CD14-positive monocyte (primary cell): ENCODE data around the gene VPS35L. TPM values are rescaled to one million over a fixed set of nuclear protein-coding genes. Genes with fewer than 3 reads are reported as not detected.

Experiments used
- DNase-seq, 3 donors: peaks; one replicate each; pipeline ENCODE4 v3.0.0-alpha.2; 2011 to 2022
- H2AFZ ChIP-seq: 2 replicates; pipeline ENCODE4 v1.6.0; 2012; ENCODE audit warnings: mild to moderate bottlenecking, low read depth, low read length, inconsistent platforms; ENCODE audit not compliant: insufficient read depth, poor library complexity, severe bottlenecking
- H3K27ac ChIP-seq, 2 donors: 1 replicate in 1 of 2; 2 replicates in 1 of 2; pipeline ENCODE4 v1.5.1; 2012 to 2013; ENCODE audit warnings: low read length in 2 of 2, control low read depth in 1 of 2, inconsistent platforms in 1 of 2, low read depth in 1 of 2, mild to moderate bottlenecking in 1 of 2
- H3K27me3 ChIP-seq, 2 donors: one replicate each; pipeline versions ENCODE4 v1.6.0 to v1.6.1; 2011 to 2013; ENCODE audit warnings: low read length in 2 of 2; ENCODE audit not compliant: control insufficient read depth in 2 of 2, insufficient read depth in 2 of 2
- H3K36me3 ChIP-seq, 2 donors: replicated peaks in 1 of 2; 1 replicate in 1 of 2; 2 replicates in 1 of 2; pipeline versions ENCODE4 v1.5.1 to v1.6.1; 2012 to 2013; ENCODE audit warnings: low read length in 2 of 2, control low read depth in 1 of 2, inconsistent platforms in 1 of 2, mild to moderate bottlenecking in 1 of 2; ENCODE audit not compliant: insufficient read depth in 2 of 2, control insufficient read depth in 1 of 2
- H3K4me1 ChIP-seq, 2 donors: 1 replicate in 1 of 2; 2 replicates in 1 of 2; pipeline versions ENCODE4 v1.5.1 to v1.6.1; 2012 to 2013; ENCODE audit warnings: low read length in 2 of 2, control low read depth in 1 of 2, inconsistent platforms in 1 of 2, mild to moderate bottlenecking in 1 of 2, moderate library complexity in 1 of 2; ENCODE audit not compliant: insufficient read depth in 2 of 2, control insufficient read depth in 1 of 2
- H3K4me2 ChIP-seq: replicated peaks from 2 replicates; pipeline ENCODE3; 2012; ENCODE audit warnings: low read length, moderate library complexity, mild to moderate bottlenecking; ENCODE audit not compliant: poor library complexity, severe bottlenecking; ENCODE audit errors: extremely low read depth
- H3K4me3 ChIP-seq, 3 experiments: fragments of 200-600 bp in 1 of 3; sonication (generic) in 1 of 3; replicated peaks in 1 of 3; 1 replicate in 2 of 3; 2 replicates in 1 of 3; pipeline ENCODE4 v1.5.1; 2011 to 2013; ENCODE audit warnings: low read length in 3 of 3, mild to moderate bottlenecking in 3 of 3, control low read depth in 2 of 3, low read depth in 2 of 3, inconsistent platforms in 1 of 3, moderate library complexity in 1 of 3
- H3K79me2 ChIP-seq: 2 replicates; pipeline ENCODE4 v1.6.0; 2012; ENCODE audit warnings: mild to moderate bottlenecking, control low read depth, inconsistent platforms, low read length, moderate library complexity; ENCODE audit not compliant: insufficient read depth
- H3K9ac ChIP-seq: 2 replicates; pipeline ENCODE4 v1.6.0; 2017; ENCODE audit warnings: low read length, mild to moderate bottlenecking; ENCODE audit not compliant: insufficient read depth, poor library complexity, severe bottlenecking
- H3K9me3 ChIP-seq, 2 donors: replicated peaks in 1 of 2; 1 replicate in 1 of 2; 2 replicates in 1 of 2; pipeline versions ENCODE4 v1.5.1 to v1.6.1; 2012 to 2013; ENCODE audit warnings: low read length in 2 of 2, control low read depth in 1 of 2; ENCODE audit not compliant: control insufficient read depth in 1 of 2, insufficient read depth in 1 of 2
- H4K20me1 ChIP-seq: 2 replicates; pipeline ENCODE4 v1.6.0; 2012; ENCODE audit warnings: mild to moderate bottlenecking, low read length, control low read depth, moderate library complexity; ENCODE audit not compliant: insufficient read depth
- H3K27ac Mint-ChIP-seq, 7 donors: one replicate each; pipeline ENCODE4 v1.8.0; 2020; ENCODE audit warnings: mild to moderate bottlenecking in 7 of 7, mixed read lengths in 7 of 7, moderate library complexity in 6 of 7, inconsistent platforms in 2 of 7
- H3K27me3 Mint-ChIP-seq, 3 donors: one replicate each; pipeline ENCODE4 v1.8.0; 2021 to 2022; ENCODE audit warnings: low read depth in 3 of 3, mild to moderate bottlenecking in 3 of 3, mixed read lengths in 3 of 3, moderate library complexity in 3 of 3, inconsistent platforms in 1 of 3
- H3K36me3 Mint-ChIP-seq, 2 donors: one replicate each; pipeline ENCODE4 v1.8.0; 2020; ENCODE audit warnings: mixed read lengths in 2 of 2, inconsistent platforms in 1 of 2, mild to moderate bottlenecking in 1 of 2
- H3K4me1 Mint-ChIP-seq: one replicate; pipeline ENCODE4 v1.8.0; 2020; ENCODE audit warnings: mild to moderate bottlenecking, mixed read lengths
- H3K4me3 Mint-ChIP-seq, 2 donors: one replicate each; pipeline ENCODE4 v1.8.0; 2020; ENCODE audit warnings: mild to moderate bottlenecking in 2 of 2, mixed read lengths in 2 of 2, moderate library complexity in 1 of 2
- H3K9me3 Mint-ChIP-seq, 7 donors: one replicate each; pipeline ENCODE4 v1.8.0; 2020 to 2022; ENCODE audit warnings: mixed read lengths in 7 of 7, mild to moderate bottlenecking in 6 of 7, moderate library complexity in 6 of 7, inconsistent platforms in 2 of 7
- CTCF ChIP-seq: fragments of 200-600 bp; IDR thresholded peaks from one replicate; pipeline ENCODE4 v1.8.0; 2022; ENCODE audit warnings: antibody characterized with exemption, mild to moderate bottlenecking
- WGBS: methylation state at CpG from one replicate; pipeline ENCODE4 v1.1.5; 2013; ENCODE audit warnings: missing lambda C conversion rate; ENCODE audit not compliant: insufficient coverage; 5-methylcytosine and 5-hydroxymethylcytosine counted together
- intact Hi-C, 2 donors: fragments of 100-400 bp; cut with micrococcal nuclease; formaldehyde crosslinking; loops; one replicate each; pipeline versions ENCODE4 v1.15.0 to v1.15.1; 2023
- polyA plus RNA-seq, 3 donors: library from polyadenylated mRNA; depleted of rRNA in 1 of 3; unstranded in 2 of 3; stranded (reverse) in 1 of 3; fragments of 300-500 nt in 2 of 3; fragments of >200 nt in 1 of 3; fragmentation: Illumina TruSeq in 2 of 3; gene quantifications; 1 replicate in 2 of 3; 2 replicates in 1 of 3; pipeline ENCODE4 v1.2.3, GENCODE V29; 2012 to 2021

The VPS35L gene
- polyA plus RNA-seq, 3 donors, result 29.7 to 51.4 (median 48.8) TPM

GRCh38 chr16:19595043-19595767 is 39.7 kb downstream of the VPS35L start:
- Histone ChIP-seq H3K27ac (no peak overlapping the region), H3K9me3 (no peaks in the 10 kb centered on the region), H3K4me2 (no peak overlapping the region), H3K79me2 (no peaks in the 10 kb centered on the region), H3K4me1 (no peaks in the 10 kb centered on the region), H4K20me1 (peaks cover 5% of the 10 kb centered on the region), H3K4me3 (no peak overlapping the region), H3K36me3 (peaks cover 52 to 96% of the 10 kb centered on the region in 2 donors), H3K9ac (no peak overlapping the region), H2AFZ (no peak overlapping the region), H3K27me3 (no peaks in the 10 kb centered on the region)
- no peak for DNase-seq
- Mint-ChIP-seq H3K27me3 (peaks cover 0 to 4% (median 0%) of the 10 kb centered on the region in 3 donors), H3K4me3 (no peak overlapping the region), H3K9me3 (no peaks in the 10 kb centered on the region), H3K36me3 (peaks cover 75 to 88% of the 10 kb centered on the region in 2 donors), H3K27ac (peak overlapping the region in 5 of 7 donors; percentile 13 to 73 (median 15)), H3K4me1 (no peaks in the 10 kb centered on the region)
- TF ChIP-seq CTCF, result no peak
- 96% methylated on average over 15 of the region's 19 CpGs for WGBS
- intact Hi-C loops, result no loop called here

GRCh38 chr16:19598805-19599510 is 43.5 kb downstream of the VPS35L start:
- Mint-ChIP-seq H3K36me3 (peaks cover 67 to 82% of the 10 kb centered on the region in 2 donors), H3K27ac (peak overlapping the region in 3 of 7 donors; percentile 18 to 73 (median 56))

More at GRCh38 chr16:19598805-19599510, 43.5 kb downstream of the VPS35L start:
- DNase-seq, result no peak
- Mint-ChIP-seq H3K9me3 (peaks cover 0 to 2% (median 0%) of the 10 kb centered on the region in 7 donors), H3K4me1 (no peaks in the 10 kb centered on the region), H3K27me3 (peaks cover 0 to 1% (median 0%) of the 10 kb centered on the region in 3 donors), H3K4me3 (no peak overlapping the region)
- no peaks in the 10 kb centered on the region for H3K4me1 ChIP-seq
- no peak overlapping the region for H3K9ac ChIP-seq
- no peak overlapping the region for H3K4me3 ChIP-seq
- H3K9me3 ChIP-seq, result no peaks in the 10 kb centered on the region
- 93% methylated on average over 6 of the region's 6 CpGs for WGBS
- H4K20me1 ChIP-seq, result peaks cover 5% of the 10 kb centered on the region
- H3K27ac ChIP-seq, result no peak overlapping the region
- H3K4me2 ChIP-seq, result no peak overlapping the region
- intact Hi-C loops, result no loop called here
- no peak overlapping the region for H2AFZ ChIP-seq
- no peak for TF ChIP-seq CTCF
- peaks cover 38 to 98% of the 10 kb centered on the region in 2 donors for H3K36me3 ChIP-seq
- no peaks in the 10 kb centered on the region for H3K79me2 ChIP-seq
- H3K27me3 ChIP-seq, result no peaks in the 10 kb centered on the region
